ENCODE data around the gene GLRX3. TPM values are rescaled to one million over a fixed set of nuclear protein-coding genes. Genes with fewer than 3 reads are reported as not detected.

GLRX3 gene
- total and polyA plus RNA-seq, 2 of the 13 experiments (the other 11 are each of a cell fraction or from before 2014, with no cell fraction given), result 91.4 to 135 TPM

DNA sequence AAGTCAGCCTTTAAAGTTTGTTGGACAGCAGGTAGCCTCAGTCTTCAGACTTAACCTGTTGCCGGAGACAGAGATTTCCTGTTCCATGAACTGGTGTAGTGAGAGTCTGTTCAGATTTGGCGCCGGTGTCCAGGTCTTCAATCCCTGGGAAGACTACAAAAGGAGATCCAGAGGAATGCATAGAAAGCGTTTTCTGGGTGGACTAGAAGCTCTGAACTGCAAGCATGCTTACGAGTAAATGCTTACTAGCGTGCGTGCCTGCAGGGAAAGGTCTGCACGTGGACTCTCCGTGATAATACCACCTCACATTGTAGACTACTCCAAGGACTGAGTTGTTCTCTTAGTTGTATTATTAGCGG, 878 bp downstream of the GLRX3 start (continued):
- TF ChIP-seq ZNF563 (CRISPR knock-in tag; IDR thresholded peaks at IDR 0.05), result no peak
- TF ChIP-seq KMT2B (CRISPR knock-in tag; IDR thresholded peaks at IDR 0.05), result no peak
- TF ChIP-seq ATF3 (CRISPR knock-in tag; IDR thresholded peaks at IDR 0.05), result no peak
- TF ChIP-seq ESRRA (CRISPR knock-in tag; IDR thresholded peaks at IDR 0.05; ENCODE audit: low read depth), result no peak
- no peak for TF ChIP-seq NFIB (CRISPR knock-in tag; IDR thresholded peaks at IDR 0.05; ENCODE audit: borderline replicate concordance)
- peak; percentile 70 for TF ChIP-seq SAP130 (CRISPR knock-in tag; IDR thresholded peaks at IDR 0.05; ENCODE audit: low read depth)
- no peak for TF ChIP-seq ZNF451 (CRISPR knock-in tag; IDR thresholded peaks at IDR 0.05)
- TF ChIP-seq RCOR2 (CRISPR knock-in tag; IDR thresholded peaks at IDR 0.05), result no peak
- TF ChIP-seq ATF4 (CRISPR knock-in tag; IDR thresholded peaks at IDR 0.05), result no peak
- no peak for TF ChIP-seq GLMP (CRISPR knock-in tag; IDR thresholded peaks at IDR 0.05; ENCODE audit: borderline replicate concordance)
- peak; percentile 58; the same call in 1 of the 2 replicates for TF ChIP-seq ARNTL (CRISPR knock-in tag; IDR thresholded peaks at IDR 0.05)
- no peak for TF ChIP-seq FOXA1 (IDR thresholded peaks at IDR 0.05)
- TF ChIP-seq FOXA1 (CRISPR knock-in tag; IDR thresholded peaks at IDR 0.05), result no peak
- TF ChIP-seq ZNF7 (CRISPR knock-in tag; IDR thresholded peaks at IDR 0.05), result no peak
- TF ChIP-seq FOXP1 (IDR thresholded peaks at IDR 0.05), result no peak
- TF ChIP-seq FOXP1 (CRISPR knock-in tag; IDR thresholded peaks at IDR 0.05), result no peak
- TF ChIP-seq SCMH1 (CRISPR knock-in tag; IDR thresholded peaks at IDR 0.05; ENCODE audit: borderline replicate concordance), result no peak
- no peak for TF ChIP-seq SP1 (IDR thresholded peaks at IDR 0.05)
- no peak for TF ChIP-seq SP1 (CRISPR knock-in tag; IDR thresholded peaks at IDR 0.05)
- no peak for TF ChIP-seq ZNF431 (CRISPR knock-in tag; IDR thresholded peaks at IDR 0.05; ENCODE audit: borderline replicate concordance, low read depth)
- no peak for TF ChIP-seq ZFP41 (CRISPR knock-in tag; IDR thresholded peaks at IDR 0.05; ENCODE audit: borderline replicate concordance)
- no peak for TF ChIP-seq HOXA3 (CRISPR knock-in tag; IDR thresholded peaks at IDR 0.05)
- no peak for TF ChIP-seq ZNF124 (CRISPR knock-in tag; IDR thresholded peaks at IDR 0.05)
- no peak for TF ChIP-seq HIVEP1 (CRISPR knock-in tag; IDR thresholded peaks at IDR 0.05)
- TF ChIP-seq, protein P1, sequence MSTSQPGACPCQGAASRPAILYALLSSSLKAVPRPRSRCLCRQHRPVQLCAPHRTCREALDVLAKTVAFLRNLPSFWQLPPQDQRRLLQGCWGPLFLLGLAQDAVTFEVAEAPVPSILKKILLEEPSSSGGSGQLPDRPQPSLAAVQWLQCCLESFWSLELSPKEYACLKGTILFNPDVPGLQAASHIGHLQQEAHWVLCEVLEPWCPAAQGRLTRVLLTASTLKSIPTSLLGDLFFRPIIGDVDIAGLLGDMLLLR (CRISPR knock-in tag; IDR thresholded peaks at IDR 0.05), result peak; percentile 11; the same call in 1 of the 2 replicates
- TF ChIP-seq SP5 (CRISPR knock-in tag; IDR thresholded peaks at IDR 0.05; ENCODE audit: borderline replicate concordance, low read depth), result no peak
- no peak for TF ChIP-seq YEATS2 (CRISPR knock-in tag; IDR thresholded peaks at IDR 0.05; ENCODE audit: borderline replicate concordance)
- TF ChIP-seq ZNF207 (IDR thresholded peaks at IDR 0.05; ENCODE audit: borderline replicate concordance), result no peak
- TF ChIP-seq, protein P2, sequence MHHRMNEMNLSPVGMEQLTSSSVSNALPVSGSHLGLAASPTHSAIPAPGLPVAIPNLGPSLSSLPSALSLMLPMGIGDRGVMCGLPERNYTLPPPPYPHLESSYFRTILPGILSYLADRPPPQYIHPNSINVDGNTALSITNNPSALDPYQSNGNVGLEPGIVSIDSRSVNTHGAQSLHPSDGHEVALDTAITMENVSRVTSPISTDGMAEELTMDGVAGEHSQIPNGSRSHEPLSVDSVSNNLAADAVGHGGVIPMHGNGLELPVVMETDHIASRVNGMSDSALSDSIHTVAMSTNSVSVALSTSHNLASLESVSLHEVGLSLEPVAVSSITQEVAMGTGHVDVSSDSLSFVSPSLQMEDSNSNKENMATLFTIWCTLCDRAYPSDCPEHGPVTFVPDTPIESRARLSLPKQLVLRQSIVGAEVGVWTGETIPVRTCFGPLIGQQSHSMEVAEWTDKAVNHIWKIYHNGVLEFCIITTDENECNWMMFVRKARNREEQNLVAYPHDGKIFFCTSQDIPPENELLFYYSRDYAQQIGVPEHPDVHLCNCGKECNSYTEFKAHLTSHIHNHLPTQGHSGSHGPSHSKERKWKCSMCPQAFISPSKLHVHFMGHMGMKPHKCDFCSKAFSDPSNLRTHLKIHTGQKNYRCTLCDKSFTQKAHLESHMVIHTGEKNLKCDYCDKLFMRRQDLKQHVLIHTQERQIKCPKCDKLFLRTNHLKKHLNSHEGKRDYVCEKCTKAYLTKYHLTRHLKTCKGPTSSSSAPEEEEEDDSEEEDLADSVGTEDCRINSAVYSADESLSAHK (CRISPR knock-in tag; IDR thresholded peaks at IDR 0.05; ENCODE audit: borderline replicate concordance), result no peak

All from HepG2 (cell line).